ENCODE data around the gene RFWD3.
"Not testable (repeated sequence)": the region's sequence is repeated elsewhere in the genome, so short reads cannot be mapped to it uniquely, and the experiment has no call there.

Gene RFWD3

GRCh38 chr16:74673876-74674275, 7.2 kb upstream of the RFWD3 start:
- ATAC-seq (ENCODE audit: insufficient read depth, low read depth) (no peak), DNase-seq (no peak)
- no peaks in the 10 kb centered on the region for H4K20me1 ChIP-seq (ENCODE audit: insufficient read depth, low read length)
- no peak overlapping the region for H3K27ac ChIP-seq (ENCODE audit: low read length)
- H3K9me3 ChIP-seq (ENCODE audit: insufficient read depth, low read length, severe bottlenecking) = no peaks in the 10 kb centered on the region
- H3K27me3 ChIP-seq (ENCODE audit: insufficient read depth, low read length, poor library complexity) = no peaks in the 10 kb centered on the region
- no peaks in the 10 kb centered on the region for H3K4me1 ChIP-seq (ENCODE audit: insufficient read depth, low read length)
- no peak overlapping the region for H2AFZ ChIP-seq (ENCODE audit: low read depth, low read length)
- H3K4me2 ChIP-seq (ENCODE audit: insufficient read depth, low read length) = no peak overlapping the region
- TF ChIP-seq EZH2 (IDR thresholded peaks at IDR 0.05; ENCODE audit: borderline replicate concordance, low read depth, low read length, severe bottlenecking) (no peak), CTCF (IDR thresholded peaks at IDR 0.05; ENCODE audit: borderline replicate concordance, extremely low read depth, low read length, poor library complexity, severe bottlenecking) (no peak)
- H3K9ac ChIP-seq (ENCODE audit: low read depth, low read length) = no peak overlapping the region
- H3K36me3 ChIP-seq (ENCODE audit: insufficient read depth, low read length) = peaks cover 13% of the 10 kb centered on the region; the same call in 1 of the 2 replicates
- no peak overlapping the region for H3K4me3 ChIP-seq (ENCODE audit: low read depth in 1 of 2, low read length in 2 of 2)
- H3K79me2 ChIP-seq (ENCODE audit: insufficient read depth, low read length) = no peaks in the 10 kb centered on the region

GRCh38 chr16:74668877-74669276, 2.2 kb upstream of the RFWD3 start:
- ATAC-seq (ENCODE audit: insufficient read depth, low read depth); H3K4me2 ChIP-seq (ENCODE audit: insufficient read depth, low read length); H3K27me3 ChIP-seq (ENCODE audit: insufficient read depth, low read length, poor library complexity); H3K4me3 ChIP-seq (ENCODE audit: low read depth in 1 of 2, low read length in 2 of 2); H3K9me3 ChIP-seq (ENCODE audit: insufficient read depth, low read length, severe bottlenecking); H3K27ac ChIP-seq (ENCODE audit: low read length); H3K9ac ChIP-seq (ENCODE audit: low read depth, low read length); DNase-seq; H2AFZ ChIP-seq (ENCODE audit: low read depth, low read length): not testable (repeated sequence)
- H4K20me1 ChIP-seq (ENCODE audit: insufficient read depth, low read length) = peaks cover 15% of the 10 kb centered on the region
- peaks cover 38% of the 10 kb centered on the region for H3K79me2 ChIP-seq (ENCODE audit: insufficient read depth, low read length)
- peaks cover 35% of the 10 kb centered on the region for H3K4me1 ChIP-seq (ENCODE audit: insufficient read depth, low read length)
- H3K36me3 ChIP-seq (ENCODE audit: insufficient read depth, low read length) = peaks cover 33% of the 10 kb centered on the region

- peaks cover 29% of the 10 kb centered on the region for H4K20me1 ChIP-seq (ENCODE audit: insufficient read depth, low read length)
- peaks cover 50% of the 10 kb centered on the region for H3K4me1 ChIP-seq (ENCODE audit: insufficient read depth, low read length)
- peak overlapping the region; percentile 80 for H3K4me2 ChIP-seq (ENCODE audit: insufficient read depth, low read length)
- H3K9ac ChIP-seq (ENCODE audit: low read depth, low read length) = peak overlapping the region; percentile 83
- H3K36me3 ChIP-seq (ENCODE audit: insufficient read depth, low read length) = peaks cover 48% of the 10 kb centered on the region
- peak overlapping the region; percentile 36 to 61 for H3K4me3 ChIP-seq (ENCODE audit: low read depth in 1 of 2, low read length in 2 of 2)
- peaks cover 53% of the 10 kb centered on the region for H3K79me2 ChIP-seq (ENCODE audit: insufficient read depth, low read length)
- H3K9me3 ChIP-seq (ENCODE audit: insufficient read depth, low read length, severe bottlenecking) = no peaks in the 10 kb centered on the region
- peak; percentile 79 for DNase-seq
- H3K27ac ChIP-seq (ENCODE audit: low read length) = peak overlapping the region; percentile 99
- no peaks in the 10 kb centered on the region for H3K27me3 ChIP-seq (ENCODE audit: insufficient read depth, low read length, poor library complexity)
- peak overlapping the region; percentile 90 for H2AFZ ChIP-seq (ENCODE audit: low read depth, low read length)
- peak; percentile 29 for ATAC-seq (ENCODE audit: insufficient read depth, low read depth)
- TF ChIP-seq CTCF (IDR thresholded peaks at IDR 0.05; ENCODE audit: borderline replicate concordance, extremely low read depth, low read length, poor library complexity, severe bottlenecking) (no peak), EZH2 (IDR thresholded peaks at IDR 0.05; ENCODE audit: borderline replicate concordance, low read depth, low read length, severe bottlenecking) (no peak)
These were observed 601 bp upstream of the RFWD3 start for GRCh38 chr16:74667255-74667700.

- no peak for DNase-seq
- Histone ChIP-seq H2AFZ (ENCODE audit: low read depth, low read length) (no peak overlapping the region), H3K9ac (ENCODE audit: low read depth, low read length) (peak overlapping the region; percentile 98), H3K4me1 (ENCODE audit: insufficient read depth, low read length) (peaks cover 61% of the 10 kb centered on the region), H4K20me1 (ENCODE audit: insufficient read depth, low read length) (peaks cover 41% of the 10 kb centered on the region), H3K36me3 (ENCODE audit: insufficient read depth, low read length) (peaks cover 54% of the 10 kb centered on the region), H3K27ac (ENCODE audit: low read length) (peak overlapping the region; percentile 98), H3K4me2 (ENCODE audit: insufficient read depth, low read length) (peak overlapping the region; percentile 64), H3K79me2 (ENCODE audit: insufficient read depth, low read length) (peaks cover 66% of the 10 kb centered on the region), H3K4me3 (ENCODE audit: low read depth in 1 of 2, low read length in 2 of 2) (peak overlapping the region; percentile 80 to 81), H3K27me3 (ENCODE audit: insufficient read depth, low read length, poor library complexity) (no peaks in the 10 kb centered on the region), H3K9me3 (ENCODE audit: insufficient read depth, low read length, severe bottlenecking) (no peaks in the 10 kb centered on the region)
- no peak for ATAC-seq (ENCODE audit: insufficient read depth, low read depth)
- TF ChIP-seq EZH2 (IDR thresholded peaks at IDR 0.05; ENCODE audit: borderline replicate concordance, low read depth, low read length, severe bottlenecking) = no peak
- TF ChIP-seq CTCF (IDR thresholded peaks at IDR 0.05; ENCODE audit: borderline replicate concordance, extremely low read depth, low read length, poor library complexity, severe bottlenecking) = no peak
These were observed 661 bp downstream of the RFWD3 start for GRCh38 chr16:74666010-74666421.
